Islet precursor cell (in vitro differentiated cells): Measurements from ENCODE around the gene ZFAND2B.
A peak's percentile ranks its signal among the peaks of the same experiment; 100 is the strongest.

Experiments used
- DNase-seq: peaks from one replicate; pipeline ENCODE4 v3.0.0-alpha.2; 2018

The ZFAND2B gene

GRCh38 chr2:219206328-219207133 lies at the start of gene ZFAND2B:
Gene ZFAND2B (plus strand): TSS chr2:219206782. CDS start chr2:219206988, 206 bp downstream.
- DNase-seq = peak; percentile 96

GRCh38 chr2:219157396-219157795 lies 49.2 kb upstream of the ZFAND2B start:
- DNase-seq = no peak

GRCh38 chr2:219158025-219158424 lies 48.6 kb upstream of the ZFAND2B start:
- no peak for DNase-seq

GRCh38 chr2:219158586-219158985 lies 48.0 kb upstream of the ZFAND2B start:
- DNase-seq = no peak

- DNase-seq = no peak
Measured at GRCh38 chr2:219159771-219160185, 46.8 kb upstream of the ZFAND2B start.

- peak; percentile 98 for DNase-seq
Measured at GRCh38 chr2:219160186-219161017, 46.2 kb upstream of the ZFAND2B start, which contains the start of gene NHEJ1. Gene NHEJ1 (minus strand): TSS chr2:219160815. CDS start chr2:219158362, 2,453 bp downstream.

GRCh38 chr2:219161097-219161496 lies 45.5 kb upstream of the ZFAND2B start:
- no peak for DNase-seq

- no peak for DNase-seq
Measured at GRCh38 chr2:219163156-219163555, 43.4 kb upstream of the ZFAND2B start.

GRCh38 chr2:219165058-219165911 lies 41.3 kb upstream of the ZFAND2B start:
- no peak for DNase-seq

GRCh38 chr2:219167997-219168396 lies 38.6 kb upstream of the ZFAND2B start:
- no peak for DNase-seq

GRCh38 chr2:219168526-219168925 lies 38.1 kb upstream of the ZFAND2B start:
- no peak for DNase-seq

- no peak for DNase-seq
Measured at GRCh38 chr2:219168932-219169331, 37.6 kb upstream of the ZFAND2B start.

GRCh38 chr2:219169930-219170654 lies 36.5 kb upstream of the ZFAND2B start, which contains the start of gene SLC23A3:
Gene SLC23A3 (minus strand): TSS chr2:219170029. CDS start chr2:219169984, 45 bp downstream.
- DNase-seq = no peak

GRCh38 chr2:219171231-219171651 lies 35.3 kb upstream of the ZFAND2B start:
- peak; percentile 90 for DNase-seq

- DNase-seq = no peak
Measured at GRCh38 chr2:219172231-219173154, 34.1 kb upstream of the ZFAND2B start.

GRCh38 chr2:219173176-219173575 lies 33.4 kb upstream of the ZFAND2B start:
- no peak for DNase-seq

GRCh38 chr2:219174146-219174545 lies 32.4 kb upstream of the ZFAND2B start:
- DNase-seq = no peak

- no peak for DNase-seq
Measured at GRCh38 chr2:219174801-219175200, 31.8 kb upstream of the ZFAND2B start.

GRCh38 chr2:219175486-219175885 lies 31.1 kb upstream of the ZFAND2B start:
- no peak for DNase-seq

- no peak for DNase-seq
Measured at GRCh38 chr2:219175928-219176817, 30.4 kb upstream of the ZFAND2B start.
